IMR-90 (cell line): ENCODE data around the gene P2RX7. TPM values are rescaled to one million over a fixed set of nuclear protein-coding genes. Genes with fewer than 3 reads are reported as not detected.

ENCODE experiments used
- ATAC-seq: fragments of 200-7000 bp; cut with Tn5 transposase; 2 replicates; pipeline ENCODE4 v1.9.1; 2020; ENCODE audit warnings: low read depth, mild to moderate bottlenecking, moderate library complexity
- BruUV-seq: library from RNA; stranded (reverse); fragments of 400-500 nt; replicated peaks from 2 replicates; lab custom pipeline; 2021; lab: Mats Ljungman, UMichigan
- CTCF ChIA-PET: fragments of 300-600 bp; formaldehyde crosslinking; extraction: SDS; loops from one replicate; lab custom pipeline; 2021; ENCODE audit warnings: antibody characterized with exemption; lab: Yijun Ruan, JAX
- POLR2A ChIA-PET: fragments of 300-600 bp; sonication (Branson Sonifier 250); formaldehyde crosslinking; loops from one replicate; lab custom pipeline; 2022; ENCODE audit warnings: antibody characterized with exemption; ENCODE audit not compliant: unreplicated experiment; lab: Charles Lee
- DNase-seq: peaks from one replicate; pipeline ENCODE4 v3.0.0; 2013
- H2AFZ ChIP-seq: replicated peaks from 2 replicates; pipeline ENCODE3; 2013; ENCODE audit warnings: low read length, mild to moderate bottlenecking; ENCODE audit not compliant: poor library complexity
- H2AK5ac ChIP-seq: 2 replicates; pipeline ENCODE4 v1.6.1; 2013; ENCODE audit warnings: low read depth, low read length, inconsistent platforms
- H2AK9ac ChIP-seq: replicated peaks from 2 replicates; pipeline ENCODE3; 2013; ENCODE audit warnings: mild to moderate bottlenecking, low read depth, low read length, moderate library complexity; ENCODE audit not compliant: poor library complexity
- H2BK120ac ChIP-seq: 2 replicates; pipeline ENCODE4 v1.6.1; 2013; ENCODE audit warnings: low read depth, low read length, inconsistent platforms
- H2BK15ac ChIP-seq: 3 replicates; pipeline ENCODE4 v1.6.1; 2013; ENCODE audit warnings: low read depth, low read length, inconsistent platforms
- H2BK20ac ChIP-seq: 2 replicates; pipeline ENCODE4 v1.6.1; 2013; ENCODE audit warnings: low read depth, mild to moderate bottlenecking, inconsistent platforms, low read length, moderate library complexity
- H2BK5ac ChIP-seq: 2 replicates; pipeline ENCODE4 v1.6.1; 2013; ENCODE audit warnings: mild to moderate bottlenecking, low read depth, low read length, inconsistent platforms; ENCODE audit not compliant: poor library complexity, severe bottlenecking
- H3K14ac ChIP-seq: replicated peaks from 2 replicates; pipeline ENCODE4 v1.6.1; 2013; ENCODE audit warnings: low read depth, low read length, inconsistent platforms
- H3K18ac ChIP-seq: 2 replicates; pipeline ENCODE4 v1.6.1; 2013; ENCODE audit warnings: low read depth, low read length, control low read depth
- H3K23ac ChIP-seq: 2 replicates; pipeline ENCODE4 v1.6.1; 2013; ENCODE audit warnings: low read depth, low read length, inconsistent platforms
- H3K27ac ChIP-seq: 2 replicates; pipeline ENCODE4 v1.5.1; 2013; ENCODE audit warnings: mild to moderate bottlenecking, control low read depth, low read length; ENCODE audit not compliant: insufficient read depth
- H3K27me3 ChIP-seq: 2 replicates; pipeline ENCODE4 v1.6.1; 2013; ENCODE audit warnings: low read length; ENCODE audit not compliant: control insufficient read depth, insufficient read depth
- H3K36me3 ChIP-seq: 2 replicates; pipeline ENCODE4 v1.6.1; 2013; ENCODE audit warnings: low read length, mixed read lengths; ENCODE audit not compliant: control insufficient read depth, insufficient read depth
- H3K4ac ChIP-seq: 2 replicates; pipeline ENCODE4 v1.6.1; 2013; ENCODE audit warnings: low read depth, low read length, inconsistent platforms
- H3K4me1 ChIP-seq: 2 replicates; pipeline ENCODE4 v1.6.1; 2013; ENCODE audit warnings: low read length, mixed read lengths; ENCODE audit not compliant: control insufficient read depth, insufficient read depth
- H3K4me2 ChIP-seq: 2 replicates; pipeline ENCODE4 v1.6.1; 2013; ENCODE audit warnings: low read depth, mild to moderate bottlenecking, control low read depth, low read length, moderate library complexity
- H3K4me3 ChIP-seq: 2 replicates; pipeline ENCODE4 v1.5.1; 2013; ENCODE audit warnings: low read depth, mild to moderate bottlenecking, control low read depth, low read length, moderate library complexity; ENCODE audit not compliant: insufficient read depth
- H3K56ac ChIP-seq: 2 replicates; pipeline ENCODE4 v1.6.1; 2013; ENCODE audit warnings: low read length, inconsistent platforms; ENCODE audit not compliant: insufficient read depth; ENCODE audit errors: extremely low read depth
- H3K79me1 ChIP-seq, 2 experiments: 2 replicates each; pipeline ENCODE4 v1.6.1; 2013; ENCODE audit warnings: low read length in 2 of 2, inconsistent platforms in 1 of 2, low read depth in 1 of 2
- H3K9ac ChIP-seq: 2 replicates; pipeline ENCODE4 v1.6.1; 2013; ENCODE audit warnings: low read depth, low read length, control low read depth
- H3K9me1 ChIP-seq: 2 replicates; pipeline ENCODE4 v1.6.1; 2013; ENCODE audit warnings: low read length, inconsistent platforms; ENCODE audit not compliant: insufficient read depth
- H3K9me3 ChIP-seq: 2 replicates; pipeline ENCODE4 v1.6.1; 2013; ENCODE audit warnings: low read length; ENCODE audit not compliant: control insufficient read depth, insufficient read depth
- H4K20me1 ChIP-seq: 2 replicates; pipeline ENCODE4 v1.6.1; 2013; ENCODE audit warnings: low read length, inconsistent platforms; ENCODE audit not compliant: insufficient read depth
- H4K5ac ChIP-seq: 2 replicates; pipeline ENCODE4 v1.6.1; 2013; ENCODE audit warnings: mild to moderate bottlenecking, low read depth, low read length, control low read depth
- H4K8ac ChIP-seq, 2 experiments: 2 replicates each; pipeline ENCODE4 v1.6.1; 2013; ENCODE audit warnings: low read depth in 2 of 2, low read length in 2 of 2, control low read depth in 1 of 2, inconsistent platforms in 1 of 2
- H4K91ac ChIP-seq: 2 replicates; pipeline ENCODE4 v1.6.1; 2013; ENCODE audit warnings: low read depth, low read length, inconsistent platforms; ENCODE audit not compliant: insufficient read depth
- BHLHE40 ChIP-seq: fragments of 150-350 bp; IDR thresholded peaks from 2 replicates; pipeline ENCODE4 v1.6.1; 2016; ENCODE audit warnings: mild to moderate bottlenecking, low read depth, low read length
- WGBS, 2 experiments: methylation state at CpG; one replicate each; pipeline versions ENCODE4 v1.1.5 to v1.1.7; 2013; ENCODE audit warnings: missing lambda C conversion rate in 2 of 2; ENCODE audit not compliant: insufficient read length in 1 of 2; ENCODE audit errors: extremely low coverage in 2 of 2; 5-methylcytosine and 5-hydroxymethylcytosine counted together
- dilution Hi-C: fragments of 300-500 bp; cut with HindIII; formaldehyde crosslinking; loops from one replicate; pipeline ENCODE4 v1.14.3; 2018; ENCODE audit warnings: low sequenced_read_pairs; ENCODE audit not compliant: unreplicated experiment
- in situ Hi-C: fragments of 300-500 bp; cut with MboI; formaldehyde crosslinking; loops from 3 replicates; pipeline ENCODE4 v1.14.3; 2019; ENCODE audit warnings: low sequenced_read_pairs, inconsistent platforms, mixed read lengths
- intact Hi-C: fragments of 100-400 bp; cut with micrococcal nuclease; formaldehyde crosslinking; loops from 2 replicates; pipeline ENCODE4 v1.10.0; 2022
- polyA plus RNA-seq, 3 experiments: library from polyadenylated mRNA; depleted of rRNA; stranded (reverse); fragments of >200 nt; gene quantifications; 2 replicates each; pipeline ENCODE4 v1.2.3, GENCODE V29; 2012; ENCODE audit warnings: low replicate concordance in 1 of 3
- total RNA-seq: library from RNA; depleted of rRNA; stranded (reverse); fragments of >200 nt; gene quantifications from 2 replicates; pipeline ENCODE4 v1.2.3, GENCODE V29; 2012

P2RX7 gene
- total and polyA plus RNA-seq, 2 of the 4 experiments (the other 2 are of a cell fraction) = 0.07 to 0.18 TPM

DNA sequence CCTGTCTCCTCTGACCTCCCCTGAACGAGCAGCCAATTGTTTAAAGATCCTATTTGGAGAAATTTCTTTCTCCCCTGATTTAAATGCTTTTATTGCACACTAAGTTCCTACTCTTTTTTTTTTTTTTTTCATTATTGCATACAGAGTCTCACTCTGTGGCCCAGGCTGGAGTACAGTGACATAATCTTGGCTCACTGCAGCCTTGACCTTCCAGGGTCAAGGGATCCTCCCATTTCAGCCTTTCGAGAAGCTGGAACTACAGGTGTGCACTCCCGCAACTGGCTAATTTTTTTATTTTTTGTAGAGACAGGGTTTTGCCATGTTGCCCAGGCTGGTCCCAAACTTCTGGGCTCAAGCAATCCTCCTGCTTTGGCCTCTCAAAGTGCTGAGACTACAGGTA, 5.2 kb upstream of the P2RX7 start:
- Histone ChIP-seq H2BK15ac (no peak overlapping the region), H3K14ac (no peak overlapping the region), H3K36me3 (no peaks in the 10 kb centered on the region), H3K27me3 (peaks cover 15% of the 10 kb centered on the region), H3K4me2 (no peak overlapping the region), H4K8ac (no peak overlapping the region), H3K9me3 (no peaks in the 10 kb centered on the region), H3K9me1 (no peaks in the 10 kb centered on the region), H2AK5ac (no peak overlapping the region), H3K27ac (no peak overlapping the region), H2AK9ac (no peak overlapping the region), H3K9ac (no peak overlapping the region), H4K20me1 (no peaks in the 10 kb centered on the region), H2BK5ac (no peak overlapping the region), H3K4me3 (no peak overlapping the region), H4K5ac (no peak overlapping the region), H4K91ac (no peak overlapping the region), H2BK120ac (no peak overlapping the region), H3K18ac (no peak overlapping the region), H3K79me1 (no peaks in the 10 kb centered on the region), H3K23ac (no peak overlapping the region), H3K4me1 (peaks cover 10% of the 10 kb centered on the region), H2BK20ac (no peak overlapping the region), H3K56ac (no peak overlapping the region), H3K4ac (no peak overlapping the region), H2AFZ (no peak overlapping the region)
- no peak for TF ChIP-seq BHLHE40
- ChIA-PET POLR2A (no interaction called here), CTCF (no interaction called here)
- WGBS, 2 experiments = 100% methylated on average over 1 of the region's 3 CpGs; no CpG with 5 or more reads in 1 of the 2 experiments
- dilution Hi-C loops (no loop called here), in situ Hi-C loops (no loop called here), intact Hi-C loops (loop anchor here (5.0 kb wide), 1 partner anchor 85 kb away; the partner anchor contains the start of gene P2RX4)
- ATAC-seq (no peak), DNase-seq (no peak)
- no TSS peak for BruUV-seq
